ENCODE data around the gene EIPR1.

The EIPR1 gene

DNA sequence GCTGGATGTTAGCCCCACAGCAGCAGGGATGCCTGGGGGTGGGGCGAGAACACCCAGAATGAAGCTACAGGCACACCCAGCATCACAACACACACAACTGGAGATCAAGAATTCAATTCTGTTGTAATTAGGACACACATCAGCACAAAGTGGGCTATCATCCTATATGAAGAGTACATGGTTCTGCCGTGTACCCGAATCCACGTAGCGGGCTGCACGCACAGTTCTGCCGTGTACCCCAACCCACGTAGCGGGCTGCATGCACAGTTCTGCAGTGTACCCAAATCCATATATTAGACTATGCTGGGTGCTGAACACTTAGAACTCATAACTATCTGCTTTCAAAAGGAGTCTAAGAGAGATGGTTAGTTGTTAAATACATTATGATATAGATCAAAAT lies 86.5 kb downstream of the EIPR1 start:
- TF ChIP-seq, protein P1, sequence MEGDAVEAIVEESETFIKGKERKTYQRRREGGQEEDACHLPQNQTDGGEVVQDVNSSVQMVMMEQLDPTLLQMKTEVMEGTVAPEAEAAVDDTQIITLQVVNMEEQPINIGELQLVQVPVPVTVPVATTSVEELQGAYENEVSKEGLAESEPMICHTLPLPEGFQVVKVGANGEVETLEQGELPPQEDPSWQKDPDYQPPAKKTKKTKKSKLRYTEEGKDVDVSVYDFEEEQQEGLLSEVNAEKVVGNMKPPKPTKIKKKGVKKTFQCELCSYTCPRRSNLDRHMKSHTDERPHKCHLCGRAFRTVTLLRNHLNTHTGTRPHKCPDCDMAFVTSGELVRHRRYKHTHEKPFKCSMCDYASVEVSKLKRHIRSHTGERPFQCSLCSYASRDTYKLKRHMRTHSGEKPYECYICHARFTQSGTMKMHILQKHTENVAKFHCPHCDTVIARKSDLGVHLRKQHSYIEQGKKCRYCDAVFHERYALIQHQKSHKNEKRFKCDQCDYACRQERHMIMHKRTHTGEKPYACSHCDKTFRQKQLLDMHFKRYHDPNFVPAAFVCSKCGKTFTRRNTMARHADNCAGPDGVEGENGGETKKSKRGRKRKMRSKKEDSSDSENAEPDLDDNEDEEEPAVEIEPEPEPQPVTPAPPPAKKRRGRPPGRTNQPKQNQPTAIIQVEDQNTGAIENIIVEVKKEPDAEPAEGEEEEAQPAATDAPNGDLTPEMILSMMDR (IDR thresholded peaks at IDR 0.05; ENCODE audit: low read depth, low read length): no peak
- DNase-seq: no peak
- peaks cover 4% of the 10 kb centered on the region for H3K36me3 ChIP-seq
- H3K27ac ChIP-seq: no peak overlapping the region
- H3K4me3 ChIP-seq (ENCODE audit: low read depth, low read length): no peak overlapping the region
- H3K27me3 ChIP-seq (ENCODE audit: insufficient read depth, low read depth, severe bottlenecking): no peaks in the 10 kb centered on the region
- H3K9me3 ChIP-seq (ENCODE audit: severe bottlenecking): peaks cover 4% of the 10 kb centered on the region

- H3K27ac ChIP-seq: no peak overlapping the region
- TF ChIP-seq, protein P1 (IDR thresholded peaks at IDR 0.05; ENCODE audit: low read depth, low read length): no peak
- no peak for DNase-seq
- peaks cover 4% of the 10 kb centered on the region for H3K9me3 ChIP-seq (ENCODE audit: severe bottlenecking)
- no peaks in the 10 kb centered on the region for H3K27me3 ChIP-seq (ENCODE audit: insufficient read depth, low read depth, severe bottlenecking)
- H3K36me3 ChIP-seq: peaks cover 4% of the 10 kb centered on the region
- no peak overlapping the region for H3K4me3 ChIP-seq (ENCODE audit: low read depth, low read length)
Observed at GRCh38 chr2:3290655-3291054, 87.0 kb downstream of the EIPR1 start.

GRCh38 chr2:3289971-3290370 lies 87.6 kb downstream of the EIPR1 start:
- TF ChIP-seq, protein P1 (IDR thresholded peaks at IDR 0.05; ENCODE audit: low read depth, low read length): no peak
- Histone ChIP-seq H3K9me3 (ENCODE audit: severe bottlenecking) (peaks cover 4% of the 10 kb centered on the region), H3K36me3 (peaks cover 4% of the 10 kb centered on the region), H3K4me3 (ENCODE audit: low read depth, low read length) (no peak overlapping the region), H3K27me3 (ENCODE audit: insufficient read depth, low read depth, severe bottlenecking) (no peaks in the 10 kb centered on the region), H3K27ac (no peak overlapping the region)
- no peak for DNase-seq

DNA sequence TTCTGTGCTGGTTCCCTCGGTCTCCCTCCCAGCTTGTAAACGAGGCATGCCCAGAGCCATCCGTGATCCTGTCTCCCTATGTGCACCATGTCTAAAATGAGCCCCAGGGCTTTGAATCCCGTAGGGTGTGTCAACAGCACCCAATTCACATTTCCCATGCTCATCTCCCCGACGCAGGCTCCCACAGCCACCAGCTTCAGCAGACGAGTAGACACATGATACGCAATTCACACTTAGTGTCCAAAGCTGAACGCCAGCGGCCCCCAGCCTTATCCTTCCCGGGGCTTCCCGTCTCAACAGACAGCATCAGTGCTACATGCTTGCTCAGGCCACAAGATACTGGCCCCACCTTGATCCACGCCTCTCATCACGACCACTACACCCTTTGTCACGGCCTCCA lies 88.1 kb downstream of the EIPR1 start:
- TF ChIP-seq, protein P1 (IDR thresholded peaks at IDR 0.05; ENCODE audit: low read depth, low read length): no peak
- H3K27ac ChIP-seq: no peak overlapping the region
- peaks cover 4% of the 10 kb centered on the region for H3K36me3 ChIP-seq
- peaks cover 4% of the 10 kb centered on the region for H3K9me3 ChIP-seq (ENCODE audit: severe bottlenecking)
- no peak overlapping the region for H3K4me3 ChIP-seq (ENCODE audit: low read depth, low read length)
- no peaks in the 10 kb centered on the region for H3K27me3 ChIP-seq (ENCODE audit: insufficient read depth, low read depth, severe bottlenecking)
- no peak for DNase-seq

GRCh38 chr2:3289171-3289515 lies 88.5 kb downstream of the EIPR1 start:
- DNase-seq: no peak
- no peak overlapping the region for H3K27ac ChIP-seq
- H3K4me3 ChIP-seq (ENCODE audit: low read depth, low read length): no peak overlapping the region
- H3K36me3 ChIP-seq: peaks cover 4% of the 10 kb centered on the region
- TF ChIP-seq, protein P1 (IDR thresholded peaks at IDR 0.05; ENCODE audit: low read depth, low read length): no peak
- no peaks in the 10 kb centered on the region for H3K27me3 ChIP-seq (ENCODE audit: insufficient read depth, low read depth, severe bottlenecking)
- peaks cover 4% of the 10 kb centered on the region for H3K9me3 ChIP-seq (ENCODE audit: severe bottlenecking)

- H3K27ac ChIP-seq: no peak overlapping the region
- peaks cover 4% of the 10 kb centered on the region for H3K9me3 ChIP-seq (ENCODE audit: severe bottlenecking)
- no peak for DNase-seq
- no peaks in the 10 kb centered on the region for H3K27me3 ChIP-seq (ENCODE audit: insufficient read depth, low read depth, severe bottlenecking)
- peaks cover 4% of the 10 kb centered on the region for H3K36me3 ChIP-seq
- H3K4me3 ChIP-seq (ENCODE audit: low read depth, low read length): no peak overlapping the region
- TF ChIP-seq, protein P1 (IDR thresholded peaks at IDR 0.05; ENCODE audit: low read depth, low read length): no peak
Observed at GRCh38 chr2:3288470-3289170, 89.0 kb downstream of the EIPR1 start.

Data from WERI-Rb-1 (cell line).